HFFc6 (cell line): ENCODE data around the gene SLC30A5. TPM values are rescaled to one million over a fixed set of nuclear protein-coding genes. Genes with fewer than 3 reads are reported as not detected.
"Not testable (repeated sequence)": the region's sequence is repeated elsewhere in the genome, so short reads cannot be mapped to it uniquely, and the experiment has no call there.

Source experiments
- DNase-seq: peaks from one replicate; pipeline ENCODE4 v3.0.0-alpha.2; 2018
- H3K27ac Mint-ChIP-seq: 2 replicates; pipeline ENCODE4 v1.8.0; 2020; ENCODE audit warnings: mild to moderate bottlenecking, mixed read lengths
- H3K27me3 Mint-ChIP-seq: 2 replicates; pipeline ENCODE4 v1.8.0; 2021; ENCODE audit warnings: mild to moderate bottlenecking, moderate library complexity, mixed read lengths; ENCODE audit not compliant: insufficient read depth
- H3K36me3 Mint-ChIP-seq: 2 replicates; pipeline ENCODE4 v1.8.0; 2021; ENCODE audit warnings: low read depth, mixed read lengths
- H3K4me1 Mint-ChIP-seq: 2 replicates; pipeline ENCODE4 v1.8.0; 2020; ENCODE audit warnings: low read depth, mixed read lengths
- H3K4me3 Mint-ChIP-seq: 2 replicates; pipeline ENCODE4 v1.8.0; 2020; ENCODE audit warnings: mild to moderate bottlenecking, moderate library complexity, mixed read lengths
- H3K9me3 Mint-ChIP-seq: 2 replicates; pipeline ENCODE4 v1.8.0; 2020; ENCODE audit warnings: mild to moderate bottlenecking, mixed read lengths
- CTCF ChIP-seq: fragments of 200-600 bp; sonication (generic); IDR thresholded peaks from 2 replicates; pipeline ENCODE4 v1.5.0; 2021; ENCODE audit warnings: antibody characterized with exemption, mild to moderate bottlenecking
- total RNA-seq, 6 experiments: library from RNA; stranded (reverse); fragmentation: NEBNext Ultra II Directional; extraction: Animal tissue kit (Norgen Biotek cat#: 25700); gene quantifications; 2 replicates in 1 of 6; 3 replicates in 5 of 6; pipeline ENCODE4 v1.2.3, GENCODE V29; 2021

Gene SLC30A5
- total RNA-seq, 6 experiments from 2014 or later, result 55.9 to 80.7 (median 71.7) TPM

DNA sequence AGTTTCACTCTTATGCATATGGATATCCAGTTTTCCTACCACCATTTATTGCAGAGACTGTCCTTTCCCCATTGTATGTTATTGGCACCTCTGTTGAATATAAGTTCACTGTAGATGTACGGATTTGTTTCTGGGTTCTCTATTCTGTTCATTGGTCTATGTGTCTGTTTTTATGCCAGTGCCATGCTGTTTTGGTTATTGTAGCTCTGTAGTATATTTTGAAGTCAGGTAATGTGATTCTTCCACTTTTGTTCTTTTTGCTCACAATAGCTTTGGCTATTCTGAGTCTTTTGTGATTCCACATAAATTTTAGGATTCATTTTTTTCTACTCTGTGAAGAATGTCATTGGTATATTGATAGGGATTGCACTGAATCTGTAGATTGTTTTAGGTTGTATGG lies 47.0 kb downstream of the SLC30A5 start:
- no peak for DNase-seq
- no peak overlapping the region for H3K27ac Mint-ChIP-seq
- no peak overlapping the region for H3K4me3 Mint-ChIP-seq
- no peaks in the 10 kb centered on the region for H3K27me3 Mint-ChIP-seq
- TF ChIP-seq CTCF, result no peak
- no peaks in the 10 kb centered on the region for H3K4me1 Mint-ChIP-seq
- H3K9me3 Mint-ChIP-seq, result peaks cover 11% of the 10 kb centered on the region
- peaks cover 12% of the 10 kb centered on the region; the same call in 1 of the 2 replicates for H3K36me3 Mint-ChIP-seq

DNA sequence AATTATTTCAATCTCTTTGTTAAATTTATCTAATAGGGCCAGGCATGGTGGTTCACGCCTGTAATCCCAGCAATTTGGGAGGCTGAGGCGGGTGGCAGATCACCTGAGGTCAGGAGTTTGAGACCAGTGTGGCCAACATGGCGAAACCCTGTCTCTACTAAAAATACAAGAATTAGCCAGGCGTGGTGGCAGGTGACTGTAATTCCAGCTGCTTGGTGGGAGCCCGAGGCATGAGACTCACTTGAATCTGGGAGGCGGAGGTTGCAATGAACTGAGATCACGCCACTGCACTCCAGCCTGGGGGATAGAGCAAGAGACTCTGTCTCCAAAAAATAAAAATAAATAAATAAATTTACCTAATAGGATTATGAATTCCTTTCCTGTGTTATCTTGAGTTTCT lies 54.8 kb downstream of the SLC30A5 start:
- not testable (repeated sequence) for H3K27me3 Mint-ChIP-seq, H3K36me3 Mint-ChIP-seq, H3K9me3 Mint-ChIP-seq, H3K4me1 Mint-ChIP-seq, DNase-seq, H3K27ac Mint-ChIP-seq, H3K4me3 Mint-ChIP-seq

DNA sequence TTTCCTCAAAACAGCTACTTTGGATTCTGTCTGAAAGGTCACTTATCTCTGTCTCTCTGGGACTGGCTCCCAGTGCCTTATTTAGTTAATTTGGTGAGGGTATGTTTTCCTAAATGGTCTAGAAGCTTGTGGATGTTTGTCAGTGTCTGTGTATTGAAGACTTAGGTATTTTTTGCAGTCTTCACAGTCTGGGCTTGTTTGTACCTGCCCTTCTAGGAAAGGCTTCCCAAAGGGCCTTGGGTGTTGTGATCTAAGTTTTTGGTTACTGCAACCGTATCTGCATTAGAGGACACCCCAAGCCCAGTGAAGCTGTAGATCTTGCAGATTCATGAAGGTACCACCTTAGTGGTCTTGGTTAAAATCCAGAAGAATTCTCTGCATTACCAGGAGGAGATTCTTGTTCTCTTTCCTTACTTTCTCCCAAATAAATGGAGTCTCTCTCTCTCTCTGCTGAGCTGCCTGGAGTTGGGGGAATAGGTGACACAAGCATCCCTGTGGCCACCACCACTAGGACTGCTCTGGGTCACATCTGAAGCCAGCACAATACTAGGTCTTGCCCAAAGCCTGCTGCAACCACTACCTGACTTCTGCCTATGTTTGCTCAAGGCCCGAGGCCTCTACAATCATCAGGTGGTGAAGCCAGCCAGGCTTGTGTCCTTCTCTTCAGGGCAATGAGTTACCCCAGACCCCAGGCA lies 55.3 kb downstream of the SLC30A5 start:
- Mint-ChIP-seq H3K27me3 (no peaks in the 10 kb centered on the region), H3K4me3 (no peak overlapping the region), H3K36me3 (no peaks in the 10 kb centered on the region), H3K9me3 (no peaks in the 10 kb centered on the region), H3K27ac (no peak overlapping the region), H3K4me1 (no peaks in the 10 kb centered on the region)
- DNase-seq, result no peak
- TF ChIP-seq CTCF, result no peak

GRCh38 chr5:69149676-69150010 lies 55.8 kb downstream of the SLC30A5 start:
- H3K27me3 Mint-ChIP-seq, result no peaks in the 10 kb centered on the region
- no peak overlapping the region for H3K4me3 Mint-ChIP-seq
- no peak overlapping the region for H3K27ac Mint-ChIP-seq

GRCh38 chr5:69152731-69153130 lies 58.9 kb downstream of the SLC30A5 start:
- Mint-ChIP-seq H3K27ac (no peak overlapping the region), H3K27me3 (no peaks in the 10 kb centered on the region), H3K9me3 (no peaks in the 10 kb centered on the region), H3K4me1 (no peaks in the 10 kb centered on the region), H3K36me3 (no peaks in the 10 kb centered on the region), H3K4me3 (no peak overlapping the region)
- TF ChIP-seq CTCF, result no peak
- no peak for DNase-seq

More at GRCh38 chr5:69149676-69150010, 55.8 kb downstream of the SLC30A5 start:
- H3K36me3 Mint-ChIP-seq, result no peaks in the 10 kb centered on the region
- TF ChIP-seq CTCF, result no peak
- H3K9me3 Mint-ChIP-seq, result no peaks in the 10 kb centered on the region
- no peaks in the 10 kb centered on the region for H3K4me1 Mint-ChIP-seq
- no peak for DNase-seq

- Mint-ChIP-seq H3K27me3 (no peaks in the 10 kb centered on the region), H3K36me3 (no peaks in the 10 kb centered on the region), H3K4me3 (no peak overlapping the region), H3K4me1 (no peaks in the 10 kb centered on the region), H3K27ac (no peak overlapping the region), H3K9me3 (no peaks in the 10 kb centered on the region)
- no peak for TF ChIP-seq CTCF
- no peak for DNase-seq
These were observed 62.6 kb downstream of the SLC30A5 start for GRCh38 chr5:69156456-69156855.
